Astrocyte (in vitro differentiated cells and primary cell): Measurements from ENCODE around the gene KDM5B. TPM values are rescaled to one million over a fixed set of nuclear protein-coding genes. Genes with fewer than 3 reads are reported as not detected.
A peak's percentile ranks its signal among the peaks of the same experiment; 100 is the strongest.

Source experiments
- DNase-seq: peaks from one replicate; pipeline ENCODE4 v3.0.0-alpha.2; 2010; ENCODE audit warnings: low read depth
- FAIRE-seq: peaks from 2 replicates; lab custom pipeline; 2011; peaks lifted over from hg19 to GRCh38; lab: Jason Lieb, UNC
- H2AFZ ChIP-seq: 2 replicates; pipeline ENCODE4 v1.6.0; 2012; ENCODE audit warnings: low read depth, low read length, inconsistent platforms
- H3K27ac ChIP-seq: 2 replicates; pipeline ENCODE4 v1.5.1; 2011; ENCODE audit warnings: low read depth, low read length, inconsistent platforms
- H3K27me3 ChIP-seq: 2 replicates; pipeline ENCODE4 v1.6.0; 2011; ENCODE audit warnings: low read length, inconsistent platforms; ENCODE audit not compliant: insufficient read depth
- H3K36me3 ChIP-seq: 2 replicates; pipeline ENCODE4 v1.5.1; 2011; ENCODE audit warnings: low read length, inconsistent platforms; ENCODE audit not compliant: insufficient read depth
- H3K4me1 ChIP-seq: 2 replicates; pipeline ENCODE4 v1.5.1; 2011; ENCODE audit warnings: low read length, inconsistent platforms; ENCODE audit not compliant: insufficient read depth
- H3K4me2 ChIP-seq: 2 replicates; pipeline ENCODE4 v1.6.0; 2012; ENCODE audit warnings: low read length, inconsistent platforms
- H3K4me3 ChIP-seq: 2 replicates; pipeline ENCODE4 v1.5.1; 2011; ENCODE audit warnings: low read depth, mild to moderate bottlenecking, low read length, inconsistent platforms; ENCODE audit not compliant: insufficient read depth
- H3K79me2 ChIP-seq: 2 replicates; pipeline ENCODE4 v1.6.0; 2012; ENCODE audit warnings: mild to moderate bottlenecking, low read length, inconsistent platforms; ENCODE audit not compliant: insufficient read depth
- H3K9ac ChIP-seq: 2 replicates; pipeline ENCODE4 v1.6.0; 2012; ENCODE audit warnings: mild to moderate bottlenecking, low read length, inconsistent platforms
- H3K9me3 ChIP-seq: 2 replicates; pipeline ENCODE4 v1.5.1; 2012; ENCODE audit warnings: low read depth, mild to moderate bottlenecking, low read length, inconsistent platforms; ENCODE audit not compliant: insufficient read depth
- H4K20me1 ChIP-seq: 2 replicates; pipeline ENCODE4 v1.6.0; 2012; ENCODE audit warnings: low read length, inconsistent platforms; ENCODE audit not compliant: insufficient read depth
- H3K27ac Mint-ChIP-seq: one replicate; pipeline ENCODE4 v1.8.0; 2021; ENCODE audit warnings: mild to moderate bottlenecking, mixed read lengths; ENCODE audit not compliant: unreplicated experiment
- H3K27me3 Mint-ChIP-seq: one replicate; pipeline ENCODE4 v1.8.0; 2021; ENCODE audit warnings: low read depth, mixed read lengths; ENCODE audit not compliant: unreplicated experiment
- H3K36me3 Mint-ChIP-seq: one replicate; pipeline ENCODE4 v1.8.0; 2021; ENCODE audit warnings: low read depth, mixed read lengths; ENCODE audit not compliant: unreplicated experiment
- H3K4me1 Mint-ChIP-seq: one replicate; pipeline ENCODE4 v1.8.0; 2021; ENCODE audit warnings: low read depth, mixed read lengths; ENCODE audit not compliant: unreplicated experiment
- H3K4me3 Mint-ChIP-seq: one replicate; pipeline ENCODE4 v1.8.0; 2021; ENCODE audit warnings: mild to moderate bottlenecking, moderate library complexity, mixed read lengths; ENCODE audit not compliant: unreplicated experiment
- H3K9me3 Mint-ChIP-seq: one replicate; pipeline ENCODE4 v1.8.0; 2021; ENCODE audit warnings: mild to moderate bottlenecking, mixed read lengths; ENCODE audit not compliant: unreplicated experiment
- EZH2 ChIP-seq: IDR thresholded peaks from 2 replicates; pipeline ENCODE4 v1.6.1; 2012; ENCODE audit warnings: mild to moderate bottlenecking, low read length, inconsistent platforms; ENCODE audit not compliant: insufficient read depth
- total RNA-seq: library from RNA; stranded (reverse); gene quantifications from 2 replicates; pipeline ENCODE4 v1.2.1, GENCODE V29; 2021
- TF ChIP-seq, protein P1 (sequence below): IDR thresholded peaks from 2 replicates; pipeline ENCODE4 v1.5.1; 2011; ENCODE audit warnings: low read depth, mild to moderate bottlenecking, inconsistent platforms, low read length, moderate library complexity; ENCODE audit not compliant: insufficient read depth

The KDM5B gene
- total RNA-seq, 1 donor from 2014 or later: 182 TPM

- H3K9me3 Mint-ChIP-seq: no peaks in the 10 kb centered on the region
- H3K27ac Mint-ChIP-seq: peak overlapping the region; percentile 60
- Histone ChIP-seq H3K4me2 (peak overlapping the region; percentile 57), H3K4me3 (no peak overlapping the region), H2AFZ (no peak overlapping the region), H3K27ac (no peak overlapping the region), H4K20me1 (peaks cover 87% of the 10 kb centered on the region), H3K9me3 (no peaks in the 10 kb centered on the region), H3K4me1 (peaks cover 15% of the 10 kb centered on the region), H3K36me3 (no peaks in the 10 kb centered on the region), H3K79me2 (peaks cover 99% of the 10 kb centered on the region), H3K27me3 (no peaks in the 10 kb centered on the region), H3K9ac (peak overlapping the region; percentile 0)
- FAIRE-seq (peak; percentile 64), DNase-seq (no peak)
- TF ChIP-seq, protein P1, sequence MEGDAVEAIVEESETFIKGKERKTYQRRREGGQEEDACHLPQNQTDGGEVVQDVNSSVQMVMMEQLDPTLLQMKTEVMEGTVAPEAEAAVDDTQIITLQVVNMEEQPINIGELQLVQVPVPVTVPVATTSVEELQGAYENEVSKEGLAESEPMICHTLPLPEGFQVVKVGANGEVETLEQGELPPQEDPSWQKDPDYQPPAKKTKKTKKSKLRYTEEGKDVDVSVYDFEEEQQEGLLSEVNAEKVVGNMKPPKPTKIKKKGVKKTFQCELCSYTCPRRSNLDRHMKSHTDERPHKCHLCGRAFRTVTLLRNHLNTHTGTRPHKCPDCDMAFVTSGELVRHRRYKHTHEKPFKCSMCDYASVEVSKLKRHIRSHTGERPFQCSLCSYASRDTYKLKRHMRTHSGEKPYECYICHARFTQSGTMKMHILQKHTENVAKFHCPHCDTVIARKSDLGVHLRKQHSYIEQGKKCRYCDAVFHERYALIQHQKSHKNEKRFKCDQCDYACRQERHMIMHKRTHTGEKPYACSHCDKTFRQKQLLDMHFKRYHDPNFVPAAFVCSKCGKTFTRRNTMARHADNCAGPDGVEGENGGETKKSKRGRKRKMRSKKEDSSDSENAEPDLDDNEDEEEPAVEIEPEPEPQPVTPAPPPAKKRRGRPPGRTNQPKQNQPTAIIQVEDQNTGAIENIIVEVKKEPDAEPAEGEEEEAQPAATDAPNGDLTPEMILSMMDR: no peak
- no peak for TF ChIP-seq EZH2
- peaks cover 6% of the 10 kb centered on the region for H3K36me3 Mint-ChIP-seq
- H3K27me3 Mint-ChIP-seq: no peaks in the 10 kb centered on the region
- H3K4me1 Mint-ChIP-seq: peaks cover 19% of the 10 kb centered on the region
- peak overlapping the region; percentile 71 for H3K4me3 Mint-ChIP-seq
Measured at GRCh38 chr1:202802998-202803932, 5.0 kb downstream of the KDM5B start.

- H3K4me3 Mint-ChIP-seq: peak overlapping the region; percentile 71
- TF ChIP-seq EZH2: no peak
- TF ChIP-seq, protein P1: no peak
- H3K36me3 Mint-ChIP-seq: peaks cover 6% of the 10 kb centered on the region
- DNase-seq (no peak), FAIRE-seq (no peak)
- H4K20me1 ChIP-seq: peaks cover 99% of the 10 kb centered on the region
- no peaks in the 10 kb centered on the region for H3K27me3 Mint-ChIP-seq
- H3K4me1 Mint-ChIP-seq: peaks cover 19% of the 10 kb centered on the region
- H3K9me3 Mint-ChIP-seq: no peaks in the 10 kb centered on the region
- no peak overlapping the region for H3K27ac Mint-ChIP-seq
- H3K79me2 ChIP-seq: peaks cover 100% of the 10 kb centered on the region
- no peaks in the 10 kb centered on the region for H3K27me3 ChIP-seq
- H3K9me3 ChIP-seq: no peaks in the 10 kb centered on the region
- H3K36me3 ChIP-seq: no peaks in the 10 kb centered on the region
- H3K4me2 ChIP-seq: no peak overlapping the region
- no peak overlapping the region for H3K4me3 ChIP-seq
- H3K4me1 ChIP-seq: peaks cover 15% of the 10 kb centered on the region
- H3K9ac ChIP-seq: no peak overlapping the region
- no peak overlapping the region for H2AFZ ChIP-seq
- no peak overlapping the region for H3K27ac ChIP-seq
Measured at GRCh38 chr1:202802034-202802433, 6.2 kb downstream of the KDM5B start.

GRCh38 chr1:202801175-202801574, 7.0 kb downstream of the KDM5B start:
- Histone ChIP-seq H4K20me1 (peaks cover 99% of the 10 kb centered on the region), H3K4me3 (no peak overlapping the region), H3K27ac (no peak overlapping the region), H3K4me1 (peaks cover 15% of the 10 kb centered on the region), H3K27me3 (no peaks in the 10 kb centered on the region), H2AFZ (no peak overlapping the region), H3K36me3 (no peaks in the 10 kb centered on the region), H3K79me2 (peaks cover 100% of the 10 kb centered on the region), H3K4me2 (no peak overlapping the region), H3K9me3 (no peaks in the 10 kb centered on the region), H3K9ac (no peak overlapping the region)
- FAIRE-seq: no peak
- Mint-ChIP-seq H3K27me3 (no peaks in the 10 kb centered on the region), H3K9me3 (no peaks in the 10 kb centered on the region), H3K27ac (no peak overlapping the region), H3K4me1 (peaks cover 19% of the 10 kb centered on the region), H3K4me3 (no peak overlapping the region), H3K36me3 (peaks cover 6% of the 10 kb centered on the region)
- no peak for TF ChIP-seq EZH2
- TF ChIP-seq, protein P1: no peak
- DNase-seq: no peak
